Endothelial cell of umbilical vein (primary cell): ENCODE measurements around the gene AKTIP. TPM values are rescaled to one million over a fixed set of nuclear protein-coding genes. Genes with fewer than 3 reads are reported as not detected.

Experiments used
- BruUV-seq: library from RNA; stranded (reverse); fragments of 400-500 nt; replicated peaks from 2 replicates; lab custom pipeline; 2021; lab: Mats Ljungman, UMichigan
- CTCF ChIA-PET: fragments of 300-600, 350-600 bp; sonication (Branson Sonifier 250); formaldehyde crosslinking; loops from one replicate; lab custom pipeline; 2021; ENCODE audit warnings: antibody characterized with exemption, inconsistent platforms; lab: Charles Lee
- POLR2A ChIA-PET: fragments of 300-600, 350-600 bp; sonication (Branson Sonifier 250); formaldehyde crosslinking; loops from one replicate; lab custom pipeline; 2021; ENCODE audit warnings: antibody characterized with exemption, inconsistent platforms; lab: Charles Lee
- DNase-seq: peaks from one replicate; pipeline ENCODE4 v3.0.0-alpha.2; 2011; ENCODE audit warnings: low read depth, low spot score
- FAIRE-seq: peaks from 2 replicates; lab custom pipeline; 2011; peaks lifted over from hg19 to GRCh38; lab: Jason Lieb, UNC
- H2AFZ ChIP-seq: 2 replicates; pipeline ENCODE4 v1.6.0; 2012; ENCODE audit warnings: low read depth, low read length, control low read depth, inconsistent platforms
- H3K27ac ChIP-seq: 2 replicates; pipeline ENCODE4 v1.5.1; 2011; ENCODE audit warnings: low read depth, mild to moderate bottlenecking, control low read depth, low read length, moderate library complexity; ENCODE audit not compliant: insufficient read depth
- H3K27me3 ChIP-seq, 2 experiments: 2 replicates each; pipeline versions ENCODE4 v1.6.0 to v1.6.1; 2011; ENCODE audit warnings: low read length in 2 of 2, mixed read lengths in 1 of 2; ENCODE audit not compliant: control insufficient read depth in 2 of 2, insufficient read depth in 2 of 2
- H3K36me3 ChIP-seq, 2 experiments: 2 replicates in 1 of 2; 3 replicates in 1 of 2; pipeline ENCODE4 v1.5.1; 2011; ENCODE audit warnings: low read length in 2 of 2, mild to moderate bottlenecking in 1 of 2, moderate library complexity in 1 of 2; ENCODE audit not compliant: control insufficient read depth in 2 of 2, insufficient read depth in 2 of 2; ENCODE audit errors: extremely low read depth in 1 of 2
- H3K4me1 ChIP-seq: 3 replicates; pipeline ENCODE4 v1.5.1; 2011; ENCODE audit warnings: mild to moderate bottlenecking, low read length; ENCODE audit not compliant: control insufficient read depth, insufficient read depth; ENCODE audit errors: extremely low read depth
- H3K4me2 ChIP-seq: 2 replicates; pipeline ENCODE4 v1.6.1; 2011; ENCODE audit warnings: low read length, control low read depth, mixed read lengths; ENCODE audit not compliant: insufficient read depth
- H3K4me3 ChIP-seq, 3 experiments: fragments of 200-600 bp in 1 of 3; sonication (generic), shearing (Covaris generic) in 1 of 3; replicated peaks in 1 of 3; 2 replicates each; pipeline ENCODE4 v1.5.1; 2011 to 2016; ENCODE audit warnings: control low read depth in 3 of 3, low read length in 3 of 3, mild to moderate bottlenecking in 2 of 3, inconsistent platforms in 1 of 3, low read depth in 1 of 3, moderate library complexity in 1 of 3; ENCODE audit not compliant: insufficient read depth in 1 of 3
- H3K79me2 ChIP-seq: 2 replicates; pipeline ENCODE4 v1.6.0; 2012; ENCODE audit warnings: low read length, inconsistent platforms; ENCODE audit not compliant: control insufficient read depth, insufficient read depth
- H3K9ac ChIP-seq: replicated peaks from 2 replicates; pipeline ENCODE3; 2011; ENCODE audit warnings: low read length, control low read depth; ENCODE audit not compliant: insufficient read depth; ENCODE audit errors: extremely low read depth
- H3K9me1 ChIP-seq: replicated peaks from 3 replicates; pipeline ENCODE4 v1.6.0; 2011; ENCODE audit warnings: mild to moderate bottlenecking, low read length; ENCODE audit not compliant: control insufficient read depth, insufficient read depth; ENCODE audit errors: extremely low read depth
- H3K9me3 ChIP-seq: replicated peaks from 2 replicates; pipeline ENCODE4 v1.5.1; 2012; ENCODE audit warnings: low read length, inconsistent platforms; ENCODE audit not compliant: control insufficient read depth, insufficient read depth
- H4K20me1 ChIP-seq: replicated peaks from 2 replicates; pipeline ENCODE3; 2011; ENCODE audit warnings: mild to moderate bottlenecking, low read length; ENCODE audit not compliant: control insufficient read depth, insufficient read depth; ENCODE audit errors: extremely low read depth
- EZH2 ChIP-seq: IDR thresholded peaks from 2 replicates; pipeline ENCODE4 v1.6.1; 2012; ENCODE audit warnings: borderline replicate concordance, low read depth, mild to moderate bottlenecking, moderate library complexity, low read length, inconsistent platforms; ENCODE audit not compliant: severe bottlenecking
- FOS ChIP-seq: IDR thresholded peaks from 2 replicates; pipeline ENCODE4 v1.6.1; 2011; ENCODE audit warnings: mild to moderate bottlenecking, low read length, moderate library complexity, borderline replicate concordance; ENCODE audit not compliant: insufficient read depth
- GATA2 ChIP-seq: IDR thresholded peaks from 2 replicates; pipeline ENCODE4 v1.7.0; 2011; ENCODE audit warnings: low read depth, mild to moderate bottlenecking, moderate library complexity, mixed read lengths, low read length; ENCODE audit not compliant: insufficient read length, insufficient read depth
- JUN ChIP-seq: IDR thresholded peaks from 2 replicates; pipeline ENCODE4 v1.6.1; 2011; ENCODE audit warnings: borderline replicate concordance, low read depth; ENCODE audit not compliant: insufficient read length, insufficient read depth
- MYC ChIP-seq: IDR thresholded peaks from one replicate; pipeline ENCODE4 v1.6.1; 2011; ENCODE audit warnings: mild to moderate bottlenecking, low read depth, low read length
- POLR2A ChIP-seq: IDR thresholded peaks from 2 replicates; pipeline ENCODE4 v1.6.1; 2012; ENCODE audit warnings: low read depth, mild to moderate bottlenecking, control low read depth, low read length
- POLR2AphosphoS5 ChIP-seq: IDR thresholded peaks from 2 replicates; pipeline ENCODE4 v1.6.1; 2012; ENCODE audit warnings: low read depth, mild to moderate bottlenecking, control low read depth, low read length, moderate library complexity; ENCODE audit not compliant: insufficient read depth
- dilution Hi-C: fragments of 300-500 bp; cut with MboI; formaldehyde crosslinking; loops from one replicate; pipeline ENCODE4 v1.15.0; 2019; ENCODE audit warnings: low sequenced_read_pairs; ENCODE audit not compliant: extremely low pct_ligation_motif_present
- intact Hi-C: fragments of 100-400 bp; cut with micrococcal nuclease; formaldehyde crosslinking; loops from one replicate; pipeline ENCODE4 v1.10.0; 2022
- polyA plus RNA-seq, 4 experiments: library from polyadenylated mRNA; depleted of rRNA in 3 of 4; stranded (reverse) in 3 of 4; unstranded in 1 of 4; fragments of >200 nt; gene quantifications; 2 replicates each; pipeline versions ENCODE4 v1.2.1 to v1.2.3, GENCODE V29; 2011 to 2012; ENCODE audit warnings: missing spikeins in 1 of 4
- total RNA-seq: library from RNA; stranded (reverse); gene quantifications from 2 replicates; pipeline ENCODE4 v1.2.3, GENCODE V29; 2021
- TF ChIP-seq, protein P1 (sequence below): IDR thresholded peaks from 2 replicates; pipeline ENCODE4 v1.6.1; 2011; ENCODE audit not compliant: insufficient read depth, insufficient read length
- TF ChIP-seq, protein P2 (sequence below), 2 donors: IDR thresholded peaks; 1 replicate in 1 of 2; 2 replicates in 1 of 2; pipeline ENCODE4 v1.5.1; 2011; ENCODE audit warnings: low read length in 2 of 2, mild to moderate bottlenecking in 2 of 2, moderate library complexity in 2 of 2, control low read depth in 1 of 2, inconsistent platforms in 1 of 2, low read depth in 1 of 2; ENCODE audit not compliant: insufficient read depth in 1 of 2; ENCODE audit errors: extremely low read depth in 1 of 2

Gene AKTIP
- total and polyA plus RNA-seq, 2 donors (not counting 3 experiments of a cell fraction or from before 2014, with no cell fraction given) = 25.1 to 32.7 TPM

DNA sequence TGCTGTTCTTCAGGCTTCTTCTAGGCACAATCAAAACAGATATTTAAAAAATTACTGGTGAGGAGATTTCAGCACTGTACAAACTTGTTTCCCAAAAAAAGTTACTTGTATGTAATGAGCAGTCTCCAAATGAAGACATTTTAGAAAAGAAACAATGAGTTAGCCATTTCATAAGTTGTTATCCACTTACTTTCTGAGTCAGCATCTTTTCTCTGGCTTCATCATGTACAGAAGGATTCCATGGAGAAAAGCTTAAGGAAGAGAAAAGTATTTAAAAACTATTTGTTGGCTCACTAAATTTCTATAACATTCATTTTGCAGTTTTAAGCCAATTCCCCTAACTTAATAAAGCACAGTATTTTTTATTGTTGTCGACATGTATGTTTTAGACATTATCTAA is 10.5 kb downstream of the AKTIP start:
- Histone ChIP-seq H2AFZ (no peak overlapping the region), H3K4me1 (no peaks in the 10 kb centered on the region), H3K4me2 (no peak overlapping the region), H3K36me3 (peaks cover 20 to 23% of the 10 kb centered on the region in 2 experiments), H3K27ac (no peak overlapping the region), H3K9me3 (no peaks in the 10 kb centered on the region), H3K79me2 (no peaks in the 10 kb centered on the region), H4K20me1 (no peaks in the 10 kb centered on the region), H3K9me1 (no peaks in the 10 kb centered on the region), H3K27me3 (no peaks in the 10 kb centered on the region), H3K4me3 (no peak overlapping the region), H3K9ac (no peak overlapping the region)
- dilution Hi-C loops (no loop called here), intact Hi-C loops (no loop called here)
- no TSS peak for BruUV-seq
- CTCF ChIA-PET = interaction anchor here (1.6 kb wide), 1 partner anchor 10 kb away, joined by 4 read pairs; the partner anchor contains the start of gene AKTIP
- TF ChIP-seq, protein P1, sequence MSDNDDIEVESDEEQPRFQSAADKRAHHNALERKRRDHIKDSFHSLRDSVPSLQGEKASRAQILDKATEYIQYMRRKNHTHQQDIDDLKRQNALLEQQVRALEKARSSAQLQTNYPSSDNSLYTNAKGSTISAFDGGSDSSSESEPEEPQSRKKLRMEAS = no peak
- no peak for TF ChIP-seq GATA2
- no peak for TF ChIP-seq JUN
- no peak for TF ChIP-seq EZH2
- no peak for TF ChIP-seq MYC
- no peak for TF ChIP-seq FOS
- no peak for TF ChIP-seq POLR2AphosphoS5
- TF ChIP-seq, protein P2, sequence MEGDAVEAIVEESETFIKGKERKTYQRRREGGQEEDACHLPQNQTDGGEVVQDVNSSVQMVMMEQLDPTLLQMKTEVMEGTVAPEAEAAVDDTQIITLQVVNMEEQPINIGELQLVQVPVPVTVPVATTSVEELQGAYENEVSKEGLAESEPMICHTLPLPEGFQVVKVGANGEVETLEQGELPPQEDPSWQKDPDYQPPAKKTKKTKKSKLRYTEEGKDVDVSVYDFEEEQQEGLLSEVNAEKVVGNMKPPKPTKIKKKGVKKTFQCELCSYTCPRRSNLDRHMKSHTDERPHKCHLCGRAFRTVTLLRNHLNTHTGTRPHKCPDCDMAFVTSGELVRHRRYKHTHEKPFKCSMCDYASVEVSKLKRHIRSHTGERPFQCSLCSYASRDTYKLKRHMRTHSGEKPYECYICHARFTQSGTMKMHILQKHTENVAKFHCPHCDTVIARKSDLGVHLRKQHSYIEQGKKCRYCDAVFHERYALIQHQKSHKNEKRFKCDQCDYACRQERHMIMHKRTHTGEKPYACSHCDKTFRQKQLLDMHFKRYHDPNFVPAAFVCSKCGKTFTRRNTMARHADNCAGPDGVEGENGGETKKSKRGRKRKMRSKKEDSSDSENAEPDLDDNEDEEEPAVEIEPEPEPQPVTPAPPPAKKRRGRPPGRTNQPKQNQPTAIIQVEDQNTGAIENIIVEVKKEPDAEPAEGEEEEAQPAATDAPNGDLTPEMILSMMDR (IDR thresholded peaks at IDR 0.05; ENCODE audit: extremely low read depth in 1 of 2, insufficient read depth in 1 of 2, low read depth in 1 of 2, low read length in 2 of 2) = no peak
- no peak for TF ChIP-seq POLR2A
- POLR2A ChIA-PET = no interaction called here
- no peak for FAIRE-seq
- DNase-seq = no peak
